Vagina (tissue), 2 donors: ENCODE measurements around the gene PRKAR1B.
"Not testable (repeated sequence)": the region's sequence is repeated elsewhere in the genome, so short reads cannot be mapped to it uniquely, and the experiment has no call there.

ENCODE experiments used
- CTCF ChIP-seq, 3 experiments: fragments of 450-650 bp in 2 of 3; fragments of 200-600 bp in 1 of 3; sonication (generic) in 1 of 3; IDR thresholded peaks; one replicate each; pipeline ENCODE4 v1.5.1; 2017 to 2019; ENCODE audit warnings: antibody characterized with exemption in 3 of 3, mild to moderate bottlenecking in 2 of 3, moderate library complexity in 2 of 3
- POLR2AphosphoS5 ChIP-seq, 2 donors: sonication (generic); formaldehyde crosslinking; IDR thresholded peaks; one replicate each; pipeline ENCODE4 v1.9.0; 2017; ENCODE audit warnings: antibody characterized with exemption in 2 of 2, mild to moderate bottlenecking in 2 of 2, low read depth in 1 of 2; ENCODE audit not compliant: insufficient read depth in 1 of 2

- not testable (repeated sequence) for TF ChIP-seq POLR2AphosphoS5 (IDR thresholded peaks at IDR 0.05; ENCODE audit: insufficient read depth in 1 of 2, low read depth in 1 of 2); CTCF (IDR thresholded peaks at IDR 0.05)
Measured at GRCh38 chr7:551615-551970, 175.5 kb downstream of the PRKAR1B start.
